OCI-LY3 (cell line): ENCODE measurements around the gene CDT1.

ENCODE experiments used
- H2AFZ ChIP-seq: fragments of 200-600, 300-600 bp; shearing (Covaris generic); 2 replicates; pipeline ENCODE4 v1.6.0; 2014; ENCODE audit warnings: antibody characterized with exemption, low read depth, low read length
- H3K27ac ChIP-seq: fragments of 200-600, 300-600 bp; sonication (generic); 2 replicates; pipeline ENCODE4 v1.5.1; 2014; ENCODE audit warnings: mild to moderate bottlenecking, low read length, moderate library complexity, mixed read lengths
- H3K27me3 ChIP-seq: fragments of 200-600, 300-600 bp; sonication (generic); 2 replicates; pipeline ENCODE4 v1.6.1; 2014; ENCODE audit warnings: low read depth, low read length, mixed read lengths
- H3K36me3 ChIP-seq: fragments of 200-600, 300-600 bp; sonication (generic); replicated peaks from 2 replicates; pipeline ENCODE3; 2014; ENCODE audit warnings: low read depth, low read length, mixed read lengths
- H3K4me1 ChIP-seq: fragments of 300-600, 200-600 bp; sonication (generic); 2 replicates; pipeline ENCODE4 v1.6.1; 2014; ENCODE audit warnings: low read length, mixed read lengths
- H3K4me2 ChIP-seq: fragments of 200-600, 300-600 bp; sonication (generic); 2 replicates; pipeline ENCODE4 v1.6.1; 2014; ENCODE audit warnings: low read length, mixed read lengths
- H3K4me3 ChIP-seq: fragments of 300-600, 200-600 bp; sonication (generic); 2 replicates; pipeline ENCODE4 v1.5.1; 2014; ENCODE audit warnings: antibody characterized with exemption, mild to moderate bottlenecking, low read length, moderate library complexity
- H3K79me2 ChIP-seq: fragments of 300-600, 200-600 bp; shearing (Covaris generic); 2 replicates; pipeline ENCODE4 v1.6.1; 2014; ENCODE audit warnings: mild to moderate bottlenecking, low read length, mixed read lengths
- H3K9ac ChIP-seq: fragments of 300-600, 200-600 bp; shearing (Covaris generic); 2 replicates; pipeline ENCODE4 v1.6.0; 2014; ENCODE audit warnings: mild to moderate bottlenecking, low read length, moderate library complexity
- H3K9me3 ChIP-seq: fragments of 200-600, 300-600 bp; shearing (Covaris generic); 2 replicates; pipeline ENCODE4 v1.6.1; 2014; ENCODE audit warnings: low read length, mixed read lengths; ENCODE audit not compliant: insufficient read depth
- H4K20me1 ChIP-seq: fragments of 200-600, 300-600 bp; sonication (generic); 2 replicates; pipeline ENCODE4 v1.6.1; 2016; ENCODE audit warnings: low read length, mixed read lengths; ENCODE audit not compliant: insufficient read depth
- CTCF ChIP-seq: fragments of 200-600, 300-600 bp; sonication (generic); IDR thresholded peaks from 2 replicates; pipeline ENCODE4 v1.5.1; 2014; ENCODE audit warnings: antibody characterized with exemption, low read length, low read depth
- EZH2phosphoT487 ChIP-seq: fragments of 200-600 bp; shearing (Covaris generic); IDR thresholded peaks from 2 replicates; pipeline ENCODE4 v1.6.1; 2018; ENCODE audit warnings: antibody characterized with exemption, mixed run types, low read depth

The CDT1 gene

GRCh38 chr16:88790312-88791211 lies 13.0 kb upstream of the CDT1 start:
- Histone ChIP-seq H3K36me3 (no peaks in the 10 kb centered on the region), H3K9me3 (no peaks in the 10 kb centered on the region), H3K27ac (no peak overlapping the region), H3K79me2 (no peaks in the 10 kb centered on the region), H2AFZ (peak overlapping the region; percentile 19; the same call in 1 of the 2 replicates), H4K20me1 (no peaks in the 10 kb centered on the region), H3K4me3 (peak overlapping the region; percentile 49), H3K9ac (no peak overlapping the region), H3K4me1 (peaks cover 8% of the 10 kb centered on the region), H3K4me2 (peak overlapping the region; percentile 62), H3K27me3 (peaks cover 39% of the 10 kb centered on the region)
- TF ChIP-seq CTCF: no peak
- TF ChIP-seq EZH2phosphoT487: no peak

- H3K36me3 ChIP-seq: no peaks in the 10 kb centered on the region
- peaks cover 8% of the 10 kb centered on the region for H3K4me1 ChIP-seq
- no peak overlapping the region for H3K9ac ChIP-seq
- H3K9me3 ChIP-seq: no peaks in the 10 kb centered on the region
- no peak overlapping the region for H2AFZ ChIP-seq
- no peak overlapping the region for H3K4me3 ChIP-seq
- peaks cover 39% of the 10 kb centered on the region for H3K27me3 ChIP-seq
- no peaks in the 10 kb centered on the region for H4K20me1 ChIP-seq
- H3K79me2 ChIP-seq: no peaks in the 10 kb centered on the region
- no peak overlapping the region for H3K4me2 ChIP-seq
- TF ChIP-seq EZH2phosphoT487 (no peak), CTCF (no peak)
- H3K27ac ChIP-seq: no peak overlapping the region
Observed at GRCh38 chr16:88792078-88792550, 11.5 kb upstream of the CDT1 start.

- Histone ChIP-seq H3K4me3 (no peak overlapping the region), H3K4me2 (no peak overlapping the region), H3K36me3 (no peaks in the 10 kb centered on the region), H4K20me1 (no peaks in the 10 kb centered on the region), H2AFZ (no peak overlapping the region), H3K27me3 (peaks cover 35% of the 10 kb centered on the region), H3K9ac (no peak overlapping the region), H3K4me1 (peaks cover 8% of the 10 kb centered on the region), H3K79me2 (no peaks in the 10 kb centered on the region), H3K9me3 (no peaks in the 10 kb centered on the region), H3K27ac (no peak overlapping the region)
- no peak for TF ChIP-seq CTCF
- TF ChIP-seq EZH2phosphoT487: no peak
Observed at GRCh38 chr16:88792668-88793250, 10.8 kb upstream of the CDT1 start.

GRCh38 chr16:88793251-88793954 lies 10.2 kb upstream of the CDT1 start:
- no peak overlapping the region for H3K4me3 ChIP-seq
- no peak overlapping the region for H3K9ac ChIP-seq
- no peaks in the 10 kb centered on the region for H3K9me3 ChIP-seq
- H3K4me1 ChIP-seq: peaks cover 8% of the 10 kb centered on the region
- no peak overlapping the region for H3K27ac ChIP-seq
- H2AFZ ChIP-seq: no peak overlapping the region
- no peak overlapping the region for H3K4me2 ChIP-seq
- H3K36me3 ChIP-seq: no peaks in the 10 kb centered on the region
- no peaks in the 10 kb centered on the region for H4K20me1 ChIP-seq
- peaks cover 35% of the 10 kb centered on the region for H3K27me3 ChIP-seq
- H3K79me2 ChIP-seq: no peaks in the 10 kb centered on the region
- TF ChIP-seq CTCF: no peak
- no peak for TF ChIP-seq EZH2phosphoT487
